GM12878 (cell line): ENCODE measurements around the gene PSMB7. TPM values are rescaled to one million over a fixed set of nuclear protein-coding genes. Genes with fewer than 3 reads are reported as not detected.

Experiments
- ATAC-seq: fragments of 200-7000 bp; cut with Tn5 transposase; 3 replicates; pipeline ENCODE4 v1.9.1; 2020; ENCODE audit warnings: mild to moderate bottlenecking, moderate library complexity
- BruUV-seq: library from RNA; stranded (reverse); fragments of 400-500 nt; replicated peaks from 2 replicates; lab custom pipeline; 2021; lab: Mats Ljungman, UMichigan
- CTCF ChIA-PET: fragments of 300-600 bp; sonication (Branson Sonifier 250); formaldehyde crosslinking; extraction: SDS; loops from one replicate; lab custom pipeline; 2021; ENCODE audit warnings: inconsistent platforms; lab: Yijun Ruan, JAX
- POLR2A ChIA-PET: fragments of 350-600 bp; formaldehyde crosslinking; extraction: SDS; loops from one replicate; lab custom pipeline; 2021; ENCODE audit warnings: inconsistent platforms; lab: Charles Lee
- RAD21 ChIA-PET: fragments of 300-600 bp; sonication (Branson Sonifier 250); formaldehyde crosslinking; loops from one replicate; lab custom pipeline; 2023; ENCODE audit warnings: antibody characterized with exemption; ENCODE audit not compliant: unreplicated experiment; lab: Charles Lee
- SMC1A ChIA-PET: fragments of 300-600 bp; sonication (Branson Sonifier 250); formaldehyde crosslinking; loops from one replicate; lab custom pipeline; 2023; ENCODE audit not compliant: unreplicated experiment, uncharacterized antibody; lab: Charles Lee
- DNase-seq: peaks from one replicate; pipeline ENCODE4 v3.0.0-alpha.2; 2011; ENCODE audit warnings: low read depth, low spot score
- FAIRE-seq: peaks from 3 replicates; lab custom pipeline; 2011; peaks lifted over from hg19 to GRCh38; lab: Jason Lieb, UNC
- H2AFZ ChIP-seq: 2 replicates; pipeline ENCODE4 v1.6.0; 2011; ENCODE audit warnings: low read depth, low read length, control low read depth; ENCODE audit not compliant: control insufficient read depth
- H3K27ac ChIP-seq: 2 replicates; pipeline ENCODE4 v1.5.1; 2011; ENCODE audit warnings: control low read depth; ENCODE audit not compliant: control insufficient read depth, insufficient read depth
- H3K27me3 ChIP-seq, 2 experiments: replicated peaks in 1 of 2; 2 replicates each; pipeline versions ENCODE4 v1.6.0 to v1.6.1; 2011; ENCODE audit warnings: low read length in 1 of 2; ENCODE audit not compliant: control insufficient read depth in 2 of 2, insufficient read depth in 2 of 2
- H3K36me3 ChIP-seq, 2 experiments: 2 replicates each; pipeline ENCODE4 v1.5.1; 2011; ENCODE audit warnings: low read length in 1 of 2; ENCODE audit not compliant: control insufficient read depth in 2 of 2, insufficient read depth in 2 of 2
- H3K4me1 ChIP-seq: 2 replicates; pipeline ENCODE4 v1.6.1; 2011; ENCODE audit warnings: mild to moderate bottlenecking, low read length, moderate library complexity, mixed read lengths; ENCODE audit not compliant: control insufficient read depth, insufficient read depth
- H3K4me2 ChIP-seq: 2 replicates; pipeline ENCODE4 v1.6.0; 2011; ENCODE audit warnings: control low read depth; ENCODE audit not compliant: control insufficient read depth, insufficient read depth
- H3K4me3 ChIP-seq: fragments of 200-600 bp; sonication (generic); 2 replicates; pipeline ENCODE4 v1.5.1; 2016
- H3K79me2 ChIP-seq: 2 replicates; pipeline ENCODE4 v1.6.0; 2011; ENCODE audit warnings: low read length; ENCODE audit not compliant: control insufficient read depth, insufficient read depth
- H3K9ac ChIP-seq: 2 replicates; pipeline ENCODE4 v1.8.0; 2011; ENCODE audit warnings: low read length, control low read depth, mixed read lengths; ENCODE audit not compliant: control insufficient read depth, insufficient read depth
- H3K9me3 ChIP-seq: replicated peaks from 3 replicates; pipeline ENCODE4 v1.5.1; 2011; ENCODE audit warnings: mild to moderate bottlenecking, low read length; ENCODE audit not compliant: control insufficient read depth, insufficient read depth
- H4K20me1 ChIP-seq: 2 replicates; pipeline ENCODE4 v1.6.0; 2011; ENCODE audit not compliant: control insufficient read depth, insufficient read depth
- ATF2 ChIP-seq: IDR thresholded peaks from 2 replicates; pipeline ENCODE4 v1.6.1; 2012; ENCODE audit warnings: low read length, inconsistent platforms
- CEBPB ChIP-seq, 2 experiments: fragments of 150-350 bp in 1 of 2; IDR thresholded peaks; 2 replicates each; pipeline ENCODE4 v1.6.1; 2012 to 2014; ENCODE audit warnings: low read depth in 2 of 2, low read length in 2 of 2, borderline replicate concordance in 1 of 2, inconsistent platforms in 1 of 2
- CREM ChIP-seq: IDR thresholded peaks from 2 replicates; pipeline ENCODE4 v1.6.1; 2014; ENCODE audit warnings: antibody characterized with exemption, low read depth
- E2F8 ChIP-seq: fragments of 450-650 bp; IDR thresholded peaks from 2 replicates; pipeline ENCODE4 v1.6.1; 2018; ENCODE audit warnings: mild to moderate bottlenecking, low read depth, moderate library complexity; ENCODE audit not compliant: partially characterized antibody
- ETV6 ChIP-seq, 2 experiments: fragments of 450-650 bp in 1 of 2; IDR thresholded peaks in 1 of 2; conservative IDR thresholded peaks in 1 of 2; 2 replicates each; pipeline ENCODE4 v1.6.1; 2014; ENCODE audit warnings: antibody characterized with exemption in 1 of 2, borderline replicate concordance in 1 of 2, low read depth in 1 of 2, mild to moderate bottlenecking in 1 of 2, moderate library complexity in 1 of 2
- RAD21 ChIP-seq: IDR thresholded peaks from 2 replicates; pipeline ENCODE4 v1.6.1; 2011; ENCODE audit warnings: mild to moderate bottlenecking, low read depth, low read length, moderate library complexity; ENCODE audit not compliant: insufficient read depth
- SIX5 ChIP-seq: IDR thresholded peaks from 2 replicates; pipeline ENCODE4 v1.6.1; 2011; ENCODE audit warnings: mild to moderate bottlenecking, low read depth, low read length, moderate library complexity; ENCODE audit not compliant: severe bottlenecking
- SMC3 ChIP-seq: IDR thresholded peaks from 2 replicates; pipeline ENCODE4 v1.6.1; 2011; ENCODE audit warnings: low read length, improper control_type of control experiment, borderline replicate concordance
- SP1 ChIP-seq: IDR thresholded peaks from one replicate; pipeline ENCODE4 v1.6.1; 2011; ENCODE audit warnings: low read depth, low read length
- TAF1 ChIP-seq: IDR thresholded peaks from 2 replicates; pipeline ENCODE4 v1.6.1; 2011; ENCODE audit warnings: mild to moderate bottlenecking, low read depth, low read length, borderline replicate concordance
- TARDBP ChIP-seq: IDR thresholded peaks from 2 replicates; pipeline ENCODE4 v1.6.1; 2016; ENCODE audit warnings: borderline replicate concordance
- ZZZ3 ChIP-seq: IDR thresholded peaks from 2 replicates; pipeline ENCODE4 v1.6.1; 2011; ENCODE audit warnings: low read depth; ENCODE audit not compliant: control insufficient read depth, insufficient read length
- whole genome bisulfite sequencing: methylation state at CpG from one replicate; pipeline ENCODE4 v1.1.6; 2016; ENCODE audit warnings: low lambda C conversion rate; ENCODE audit not compliant: insufficient replicate concordance, insufficient coverage; ENCODE audit errors: missing lambda C conversion rate; 5-methylcytosine and 5-hydroxymethylcytosine counted together
- in situ Hi-C: fragments of 300-500 bp; cut with MboI; formaldehyde crosslinking; loops from 9 replicates; pipeline ENCODE4 v1.14.3; 2018; ENCODE audit warnings: mixed read lengths
- intact Hi-C: fragments of 100-400 bp; cut with micrococcal nuclease; formaldehyde crosslinking; loops from one replicate; pipeline ENCODE4 v1.14.2; 2022; ENCODE audit not compliant: unreplicated experiment
- polyA plus RNA-seq, 11 experiments: library from polyadenylated mRNA; depleted of rRNA in 4 of 11; unstranded in 6 of 11; stranded (reverse) in 5 of 11; fragments of >200 nt; fragmentation: Nextera tagmentation in 4 of 11; fragmentation: Illumina TruSeq in 1 of 11; extraction: Ambion mirVana in 4 of 11; extraction: Trizol in 1 of 11; gene quantifications; 1 replicate in 1 of 11; 2 replicates in 10 of 11; pipeline versions ENCODE4 v1.2.1 to v1.2.3, GENCODE V29; 2011 to 2016; ENCODE audit warnings: inconsistent platforms in 2 of 11, missing spikeins in 2 of 11, low read depth in 1 of 11
- total RNA-seq, 4 experiments: library from RNA; depleted of rRNA in 3 of 4; stranded (reverse); fragments of >200 nt in 3 of 4; fragmentation: Illumina TruSeq in 1 of 4; extraction: Trizol in 1 of 4; gene quantifications; 2 replicates each; pipeline versions ENCODE4 v1.2.1 to v1.2.3, GENCODE V29; 2013 to 2021
- TF ChIP-seq, protein P1 (sequence below): fragments of 450-650 bp; formaldehyde crosslinking; IDR thresholded peaks from 2 replicates; pipeline ENCODE4 v1.4.0; 2022; ENCODE audit warnings: mild to moderate bottlenecking, moderate library complexity

PSMB7 gene
- total and polyA plus RNA-seq, 10 of the 15 experiments (the other 5 are each of a cell fraction or from before 2014, with no cell fraction given), result 174 to 564 (median 268) TPM

GRCh38 chr9:124377551-124378406 is 37.5 kb downstream of the PSMB7 start:
- no peak overlapping the region for H3K4me3 ChIP-seq
- H3K4me1 ChIP-seq, result no peaks in the 10 kb centered on the region
- H2AFZ ChIP-seq, result no peak overlapping the region
- ChIA-PET SMC1A (interaction anchor here (0.7 to 1.6 kb wide), 6 partner anchors 12 to 338 kb away, joined by 3 to 8 read pairs (median 3); no protein-coding TSS in a partner anchor), CTCF (interaction anchor here (0.6 to 3.5 kb wide), 5 partner anchors 11 to 251 kb away, joined by 3 to 17 read pairs (median 3); no protein-coding TSS in a partner anchor), RAD21 (interaction anchor here (1.0 to 1.5 kb wide), 2 partner anchors 240 to 251 kb away, joined by 3 read pairs; no protein-coding TSS in a partner anchor), POLR2A (interaction anchor here (0.6 kb wide), 1 partner anchor 116 kb away, joined by 3 read pairs; no protein-coding TSS in a partner anchor)
- no peaks in the 10 kb centered on the region for H4K20me1 ChIP-seq
- no TSS peak for BruUV-seq
- no peak overlapping the region for H3K9ac ChIP-seq
- no peaks in the 10 kb centered on the region; the same call in 2 of the 3 replicates for H3K9me3 ChIP-seq
- peaks cover 2% of the 10 kb centered on the region for H3K79me2 ChIP-seq
- H3K4me2 ChIP-seq, result no peak overlapping the region
- FAIRE-seq, result no peak
- peaks cover 8 to 15% of the 10 kb centered on the region in 2 experiments; a peak in 3 of 4 replicates for H3K36me3 ChIP-seq
- no peak for ATAC-seq
- H3K27me3 ChIP-seq, result no peaks in the 10 kb centered on the region
- DNase-seq, result no peak
- 82% methylated on average over 10 of the region's 10 CpGs for WGBS
- intact Hi-C loops, result no loop called here
- in situ Hi-C loops, result no loop called here
- no peak overlapping the region for H3K27ac ChIP-seq
- TF ChIP-seq SP1 (no peak), TAF1 (no peak), CEBPB (IDR thresholded peaks at IDR 0.05; ENCODE audit: borderline replicate concordance in 1 of 2, low read depth in 2 of 2, low read length in 2 of 2) (no peak), ATF2 (no peak), E2F8 (no peak), RAD21 (no peak), ZZZ3 (no peak), SIX5 (no peak), ETV6 (conservative IDR thresholded peaks at IDR 0.05 in 1 of 2, IDR thresholded peaks at IDR 0.05 in 1 of 2; ENCODE audit: borderline replicate concordance in 1 of 2, low read depth in 1 of 2) (no peak), SMC3 (no peak), CREM (no peak), TARDBP (no peak)
- TF ChIP-seq, protein P1, sequence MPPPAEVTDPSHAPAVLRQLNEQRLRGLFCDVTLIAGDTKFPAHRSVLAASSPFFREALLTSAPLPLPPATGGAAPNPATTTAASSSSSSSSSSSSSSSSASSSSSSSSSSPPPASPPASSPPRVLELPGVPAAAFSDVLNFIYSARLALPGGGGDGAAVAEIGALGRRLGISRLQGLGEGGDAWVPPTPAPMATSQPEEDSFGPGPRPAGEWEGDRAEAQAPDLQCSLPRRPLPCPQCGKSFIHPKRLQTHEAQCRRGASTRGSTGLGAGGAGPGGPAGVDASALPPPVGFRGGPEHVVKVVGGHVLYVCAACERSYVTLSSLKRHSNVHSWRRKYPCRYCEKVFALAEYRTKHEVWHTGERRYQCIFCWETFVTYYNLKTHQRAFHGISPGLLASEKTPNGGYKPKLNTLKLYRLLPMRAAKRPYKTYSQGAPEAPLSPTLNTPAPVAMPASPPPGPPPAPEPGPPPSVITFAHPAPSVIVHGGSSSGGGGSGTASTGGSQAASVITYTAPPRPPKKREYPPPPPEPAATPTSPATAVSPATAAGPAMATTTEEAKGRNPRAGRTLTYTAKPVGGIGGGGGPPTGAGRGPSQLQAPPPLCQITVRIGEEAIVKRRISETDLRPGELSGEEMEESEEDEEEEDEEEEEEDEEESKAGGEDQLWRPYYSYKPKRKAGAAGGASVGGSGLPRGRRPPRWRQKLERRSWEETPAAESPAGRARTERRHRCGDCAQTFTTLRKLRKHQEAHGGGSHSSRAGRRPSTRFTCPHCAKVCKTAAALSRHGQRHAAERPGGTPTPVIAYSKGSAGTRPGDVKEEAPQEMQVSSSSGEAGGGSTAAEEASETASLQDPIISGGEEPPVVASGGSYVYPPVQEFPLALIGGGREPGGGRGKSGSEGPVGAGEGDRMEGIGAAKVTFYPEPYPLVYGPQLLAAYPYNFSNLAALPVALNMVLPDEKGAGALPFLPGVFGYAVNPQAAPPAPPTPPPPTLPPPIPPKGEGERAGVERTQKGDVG (CRISPR knock-in tag), result no peak
